Left ventricle myocardium inferior (tissue), 1 donor: Measurements from ENCODE around the gene ANKMY1. TPM values are rescaled to one million over a fixed set of nuclear protein-coding genes. Genes with fewer than 3 reads are reported as not detected.

Source experiments
- DNase-seq: peaks from one replicate; pipeline ENCODE4 v3.0.0-alpha.2; 2020
- H3K27ac ChIP-seq: fragments of 200-600 bp; replicated peaks from 2 replicates; pipeline ENCODE4 v1.8.0; 2021
- H3K27me3 ChIP-seq: fragments of 200-600 bp; 2 replicates; pipeline ENCODE4 v1.8.0; 2021; ENCODE audit warnings: low read depth
- H3K36me3 ChIP-seq: fragments of 200-600 bp; 2 replicates; pipeline ENCODE4 v1.8.0; 2021
- H3K4me1 ChIP-seq: fragments of 200-600 bp; 2 replicates; pipeline ENCODE4 v1.8.0; 2021
- H3K4me3 ChIP-seq: fragments of 200-600 bp; 2 replicates; pipeline ENCODE4 v1.8.0; 2021; ENCODE audit warnings: mild to moderate bottlenecking, moderate library complexity
- H3K9me3 ChIP-seq: fragments of 200-600 bp; replicated peaks from 2 replicates; pipeline ENCODE4 v1.8.0; 2021
- CTCF ChIP-seq: fragments of 200-600 bp; IDR thresholded peaks from 2 replicates; pipeline ENCODE4 v1.8.0; 2021; ENCODE audit warnings: antibody characterized with exemption, mild to moderate bottlenecking, borderline replicate concordance
- intact Hi-C: fragments of 100-400 bp; cut with micrococcal nuclease; formaldehyde crosslinking; loops from one replicate; pipeline ENCODE4 v1.11.0; 2022
- total RNA-seq: library from RNA; stranded (reverse); fragmentation: NEBNext Ultra II Directional; extraction: Animal tissue kit (Norgen Biotek cat#: 25700); gene quantifications from one replicate; pipeline ENCODE4 v1.2.1, GENCODE V29; 2021
- donor health status: DM: no; HTN: yes; CAD: no; lungs with severe emphysema.

The ANKMY1 gene
- total RNA-seq, 1 donor from 2014 or later, result 4.0 TPM

DNA sequence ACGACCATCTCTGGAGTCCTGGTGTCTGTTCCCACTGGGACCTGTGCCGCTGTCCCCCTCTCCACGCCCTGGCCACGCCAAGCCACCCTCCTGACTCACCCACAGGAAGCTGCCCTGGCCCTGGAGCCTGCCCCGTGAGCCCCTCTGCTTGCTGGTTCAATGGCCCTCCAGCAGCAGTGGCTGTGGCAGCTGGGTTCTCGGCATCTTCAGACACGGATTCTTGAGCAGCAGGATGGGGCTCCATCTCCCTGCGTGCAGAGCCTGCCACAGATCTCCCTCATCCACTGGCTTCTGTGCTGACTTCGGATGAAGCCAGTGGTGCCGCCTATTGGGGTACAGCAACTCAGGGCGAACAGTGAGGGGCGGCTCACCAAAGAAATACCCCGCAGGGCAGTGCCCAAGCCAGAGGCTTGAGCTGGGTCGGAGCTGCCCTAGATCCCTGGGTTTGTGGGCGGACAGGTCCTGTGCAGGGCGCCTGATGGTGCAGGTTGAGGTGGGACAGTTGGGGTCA, 42.7 kb upstream of the ANKMY1 start:
- Histone ChIP-seq H3K27ac (no peak overlapping the region), H3K4me1 (peaks cover 37% of the 10 kb centered on the region), H3K27me3 (no peaks in the 10 kb centered on the region), H3K9me3 (no peaks in the 10 kb centered on the region), H3K36me3 (peaks cover 29% of the 10 kb centered on the region), H3K4me3 (no peak overlapping the region)
- no peak for TF ChIP-seq CTCF
- no peak for DNase-seq
- intact Hi-C loops, result no loop called here

DNA sequence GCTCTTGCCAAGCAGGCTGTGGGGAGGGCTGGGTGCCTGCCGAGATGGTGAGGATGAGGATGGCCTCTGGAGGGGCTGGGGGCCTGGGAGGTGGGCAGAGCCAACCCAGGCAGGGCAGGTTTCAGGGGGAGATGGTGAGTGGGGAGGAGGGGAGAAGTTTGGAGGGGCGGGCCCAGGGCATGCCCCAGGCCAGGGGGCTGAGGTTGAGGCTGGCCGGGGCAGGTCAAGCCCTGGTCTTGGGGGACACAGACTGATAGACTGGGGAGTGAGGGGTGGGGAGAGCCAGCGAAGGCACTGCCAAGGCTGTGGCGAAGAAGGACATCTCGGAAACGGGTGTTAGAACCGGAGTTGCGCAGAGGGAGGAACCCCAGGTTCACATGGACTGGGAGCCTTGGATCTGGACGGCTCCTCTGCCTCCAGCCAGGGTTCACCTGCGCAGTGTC, 41.4 kb upstream of the ANKMY1 start:
- intact Hi-C loops, result no loop called here
- H3K4me3 ChIP-seq, result no peak overlapping the region
- H3K4me1 ChIP-seq, result peaks cover 39% of the 10 kb centered on the region
- no peak overlapping the region for H3K27ac ChIP-seq
- no peak for TF ChIP-seq CTCF
- H3K27me3 ChIP-seq, result no peaks in the 10 kb centered on the region
- DNase-seq, result no peak
- H3K9me3 ChIP-seq, result no peaks in the 10 kb centered on the region
- peaks cover 35% of the 10 kb centered on the region for H3K36me3 ChIP-seq

DNA sequence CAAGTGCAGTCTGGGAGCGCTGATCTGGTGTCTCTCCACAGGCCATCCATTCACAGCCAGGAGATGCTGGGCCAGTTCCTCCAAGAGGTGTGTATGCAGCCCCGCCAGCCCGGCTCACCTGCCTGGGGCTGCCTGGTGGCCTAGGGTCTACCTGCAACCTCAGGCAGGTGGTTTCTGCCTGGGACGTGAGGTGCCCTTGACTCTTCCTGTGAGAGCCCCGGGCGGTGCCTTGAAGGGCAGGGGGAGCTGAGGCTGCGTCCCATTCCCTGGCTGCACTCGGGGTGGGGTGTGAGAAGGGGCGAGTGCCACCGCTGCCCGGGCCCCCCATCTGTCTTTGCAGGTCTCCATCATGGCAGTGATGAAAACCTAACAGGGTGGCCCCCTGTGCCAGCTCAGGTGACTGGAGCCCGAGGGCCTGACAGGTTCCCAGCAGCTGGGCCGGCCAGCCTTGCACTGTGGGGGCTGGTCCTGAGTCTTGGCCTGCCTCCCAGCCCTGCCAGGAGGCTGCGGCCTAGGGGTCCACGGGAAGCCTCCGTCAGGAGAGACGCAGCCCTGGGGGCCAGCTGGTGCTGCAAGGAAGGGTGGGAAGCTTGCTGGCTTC, 40.6 kb upstream of the ANKMY1 start:
- no peak for TF ChIP-seq CTCF
- peaks cover 35% of the 10 kb centered on the region for H3K36me3 ChIP-seq
- no peaks in the 10 kb centered on the region for H3K27me3 ChIP-seq
- intact Hi-C loops, result no loop called here
- DNase-seq, result no peak
- H3K4me3 ChIP-seq, result no peak overlapping the region
- no peak overlapping the region for H3K27ac ChIP-seq
- H3K9me3 ChIP-seq, result no peaks in the 10 kb centered on the region
- H3K4me1 ChIP-seq, result peaks cover 41% of the 10 kb centered on the region

DNA sequence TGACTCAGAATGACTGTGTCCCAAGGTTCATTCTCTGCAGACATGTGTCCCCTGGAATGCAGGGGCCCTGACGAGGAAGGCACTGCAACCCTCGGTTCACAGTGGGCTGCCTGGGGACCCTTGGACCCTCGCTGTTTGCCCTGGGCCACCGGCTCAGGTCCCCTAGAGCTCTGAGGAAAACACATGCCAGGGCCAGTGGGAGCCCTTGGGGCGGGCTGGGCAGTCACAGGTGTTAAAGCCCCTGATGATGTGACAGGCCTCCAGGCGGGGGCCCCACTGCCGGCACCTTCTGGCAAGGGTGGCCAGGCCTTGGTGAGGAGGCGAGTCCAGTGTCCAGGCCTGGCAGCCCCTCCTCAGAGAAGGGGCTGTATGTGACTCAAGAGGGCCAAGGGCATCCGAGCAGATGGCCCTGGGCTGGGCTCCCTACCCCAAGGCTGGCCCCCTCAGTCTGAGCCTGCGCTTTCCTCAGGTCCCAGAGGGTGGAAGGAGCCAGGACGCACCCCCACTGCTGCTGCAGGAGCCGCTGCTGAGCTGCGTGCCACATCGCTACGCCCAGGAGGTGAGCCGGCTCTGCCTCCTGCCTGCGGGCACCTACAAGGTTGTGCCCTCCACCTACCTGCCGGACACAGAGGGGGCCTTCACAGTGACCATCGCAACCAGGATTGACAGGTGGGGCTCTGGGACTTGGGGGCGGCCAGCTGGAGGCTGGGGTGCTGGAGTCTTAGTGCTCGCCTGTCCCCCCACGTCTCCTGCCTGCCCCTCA, 39.8 kb upstream of the ANKMY1 start:
- Histone ChIP-seq H3K27me3 (no peaks in the 10 kb centered on the region), H3K4me3 (peak overlapping the region; percentile 44), H3K4me1 (peaks cover 49% of the 10 kb centered on the region), H3K36me3 (peaks cover 35% of the 10 kb centered on the region), H3K9me3 (no peaks in the 10 kb centered on the region), H3K27ac (peak overlapping the region; percentile 89)
- no peak for TF ChIP-seq CTCF
- intact Hi-C loops, result no loop called here
- no peak for DNase-seq

DNA sequence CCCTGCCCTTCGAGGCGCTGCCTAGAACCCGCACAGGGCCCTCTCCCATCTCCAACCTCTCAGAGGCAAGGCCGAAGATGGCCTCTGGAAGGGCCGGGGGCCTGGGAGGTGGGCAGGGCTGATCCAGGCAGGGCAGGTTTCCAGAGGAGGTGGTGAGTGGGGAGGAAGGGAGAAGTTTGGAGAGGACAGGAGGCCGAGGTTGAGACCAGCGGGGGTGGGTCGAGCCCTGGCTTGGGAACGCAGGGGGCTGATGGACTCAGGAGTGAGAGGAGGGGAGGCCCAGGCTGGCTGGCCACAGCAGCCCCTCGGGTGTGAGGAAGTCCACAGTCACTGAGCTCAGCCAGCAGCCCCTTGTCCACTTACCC, 39.2 kb upstream of the ANKMY1 start:
- Histone ChIP-seq H3K9me3 (no peaks in the 10 kb centered on the region), H3K4me1 (peaks cover 55% of the 10 kb centered on the region), H3K36me3 (peaks cover 41% of the 10 kb centered on the region), H3K4me3 (peak overlapping the region; percentile 44), H3K27me3 (no peaks in the 10 kb centered on the region), H3K27ac (peak overlapping the region; percentile 89)
- intact Hi-C loops, result no loop called here
- peak; percentile 15 for DNase-seq
- TF ChIP-seq CTCF, result no peak
